ENCODE data around the gene CPD. TPM values are rescaled to one million over a fixed set of nuclear protein-coding genes. Genes with fewer than 3 reads are reported as not detected.

The CPD gene
- total RNA-seq, 1 donor from 2014 or later, result 8.2 TPM

DNA sequence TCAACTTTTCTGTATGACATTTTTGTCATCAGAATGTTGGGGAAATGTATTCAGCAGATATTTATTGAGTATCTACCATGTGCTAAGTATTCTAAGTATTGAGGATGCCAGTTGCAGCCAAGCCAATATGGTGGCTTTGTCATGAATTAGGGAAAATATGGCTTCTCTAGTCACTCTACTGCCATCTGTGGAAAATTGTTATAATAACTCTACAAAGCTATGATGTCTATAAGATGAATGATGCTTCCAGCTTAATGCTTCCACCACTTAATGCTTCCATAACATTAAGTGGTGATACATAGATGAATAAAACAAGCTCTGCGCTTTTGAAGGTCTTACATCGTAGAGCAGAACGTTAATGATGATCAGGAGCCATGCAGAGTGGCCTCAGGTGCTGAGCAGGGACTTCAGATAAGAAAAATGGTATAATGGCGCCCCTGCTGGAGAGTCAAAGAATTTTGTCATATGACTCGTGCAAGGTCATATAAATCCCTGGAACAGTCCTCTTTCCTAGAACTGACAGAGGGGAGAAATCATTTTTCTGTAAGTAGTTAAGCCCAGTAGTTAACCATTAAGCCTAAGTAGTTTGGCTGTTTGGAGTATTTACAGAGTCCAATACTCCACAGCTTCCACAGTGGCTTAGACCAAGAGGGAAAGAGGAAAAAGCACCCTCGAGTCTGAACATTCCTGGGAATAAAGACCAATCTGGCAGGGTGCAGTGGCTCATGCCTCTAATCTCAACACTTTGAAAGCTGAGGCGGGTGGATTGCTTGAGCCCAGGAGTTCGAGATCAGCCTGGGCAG lies 42.2 kb upstream of the CPD start:
- POLR2A ChIA-PET, result interaction anchor here (0.7 kb wide), 1 partner anchor 232 kb away, joined by 5 read pairs; no protein-coding TSS in a partner anchor
- intact Hi-C loops (cut with micrococcal nuclease), result loop anchor here (1.0 to 2.0 kb wide), 3 partner anchors 44 to 232 kb away; no protein-coding TSS in a partner anchor
- Mint-ChIP-seq H3K27ac (no peak overlapping the region), H3K4me1 (peaks cover 19% of the 10 kb centered on the region), H3K27me3 (peaks cover 6% of the 10 kb centered on the region), H3K4me3 (no peak overlapping the region), H3K9me3 (no peaks in the 10 kb centered on the region), H3K36me3 (ENCODE audit: low read depth) (no peaks in the 10 kb centered on the region)
- ATAC-seq (ENCODE audit: low read depth), result peak; percentile 51
- CTCF ChIA-PET, result interaction anchor here (0.7 to 11.3 kb wide), 25 partner anchors 8 to 243 kb away, joined by 3 to 172 read pairs (median 4); partner anchors contain the start of genes BLMH and GOSR1
- DNase-seq, result no peak
- TF ChIP-seq, protein P1, sequence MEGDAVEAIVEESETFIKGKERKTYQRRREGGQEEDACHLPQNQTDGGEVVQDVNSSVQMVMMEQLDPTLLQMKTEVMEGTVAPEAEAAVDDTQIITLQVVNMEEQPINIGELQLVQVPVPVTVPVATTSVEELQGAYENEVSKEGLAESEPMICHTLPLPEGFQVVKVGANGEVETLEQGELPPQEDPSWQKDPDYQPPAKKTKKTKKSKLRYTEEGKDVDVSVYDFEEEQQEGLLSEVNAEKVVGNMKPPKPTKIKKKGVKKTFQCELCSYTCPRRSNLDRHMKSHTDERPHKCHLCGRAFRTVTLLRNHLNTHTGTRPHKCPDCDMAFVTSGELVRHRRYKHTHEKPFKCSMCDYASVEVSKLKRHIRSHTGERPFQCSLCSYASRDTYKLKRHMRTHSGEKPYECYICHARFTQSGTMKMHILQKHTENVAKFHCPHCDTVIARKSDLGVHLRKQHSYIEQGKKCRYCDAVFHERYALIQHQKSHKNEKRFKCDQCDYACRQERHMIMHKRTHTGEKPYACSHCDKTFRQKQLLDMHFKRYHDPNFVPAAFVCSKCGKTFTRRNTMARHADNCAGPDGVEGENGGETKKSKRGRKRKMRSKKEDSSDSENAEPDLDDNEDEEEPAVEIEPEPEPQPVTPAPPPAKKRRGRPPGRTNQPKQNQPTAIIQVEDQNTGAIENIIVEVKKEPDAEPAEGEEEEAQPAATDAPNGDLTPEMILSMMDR (IDR thresholded peaks at IDR 0.05), result peak; percentile 32

DNA sequence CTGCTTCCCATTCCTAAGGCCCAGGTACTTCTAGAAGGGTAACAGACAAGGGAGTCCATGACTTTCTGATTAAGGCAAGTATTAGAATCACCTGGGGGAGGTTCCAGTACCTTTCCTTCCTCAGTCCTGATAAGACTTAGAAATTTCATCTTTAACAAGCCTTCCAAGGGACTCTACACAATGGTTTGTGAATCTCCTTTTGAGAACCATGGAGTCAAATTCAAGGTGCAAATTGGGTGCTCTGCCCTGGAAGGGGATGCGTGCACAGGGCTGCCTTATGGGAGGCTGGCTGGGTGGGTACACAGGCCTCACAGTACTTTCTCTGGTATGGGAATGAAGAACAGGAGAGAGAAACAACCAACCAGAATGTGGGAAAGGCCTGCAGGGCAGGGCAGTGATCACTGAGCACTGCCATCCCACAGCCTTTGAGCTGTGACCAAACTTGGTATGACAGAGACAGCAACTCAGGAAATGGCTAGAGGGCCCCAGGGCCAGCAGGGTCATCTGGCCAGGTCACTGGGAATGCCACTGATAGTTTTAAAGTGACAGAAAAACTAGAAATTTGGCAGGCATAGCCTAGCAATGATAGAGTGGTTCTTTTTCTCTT lies 41.2 kb upstream of the CPD start:
- Mint-ChIP-seq H3K36me3 (ENCODE audit: low read depth) (no peaks in the 10 kb centered on the region), H3K4me3 (no peak overlapping the region), H3K27ac (no peak overlapping the region), H3K9me3 (no peaks in the 10 kb centered on the region), H3K4me1 (peaks cover 11% of the 10 kb centered on the region), H3K27me3 (peaks cover 2% of the 10 kb centered on the region)
- intact Hi-C loops (cut with micrococcal nuclease), result loop anchor here (2.0 kb wide), 1 partner anchor 45 kb away; no protein-coding TSS in a partner anchor
- TF ChIP-seq, protein P1 (IDR thresholded peaks at IDR 0.05), result no peak
- DNase-seq, result no peak
- ChIA-PET POLR2A (interaction anchor here (0.7 to 1.2 kb wide), 2 partner anchors 222 to 232 kb away, joined by 3 read pairs; no protein-coding TSS in a partner anchor), CTCF (interaction anchor here (1.4 to 11.3 kb wide), 6 partner anchors 8 to 233 kb away, joined by 4 to 172 read pairs (median 8); partner anchors contain the start of gene GOSR1)
- no peak for ATAC-seq (ENCODE audit: low read depth)

DNA sequence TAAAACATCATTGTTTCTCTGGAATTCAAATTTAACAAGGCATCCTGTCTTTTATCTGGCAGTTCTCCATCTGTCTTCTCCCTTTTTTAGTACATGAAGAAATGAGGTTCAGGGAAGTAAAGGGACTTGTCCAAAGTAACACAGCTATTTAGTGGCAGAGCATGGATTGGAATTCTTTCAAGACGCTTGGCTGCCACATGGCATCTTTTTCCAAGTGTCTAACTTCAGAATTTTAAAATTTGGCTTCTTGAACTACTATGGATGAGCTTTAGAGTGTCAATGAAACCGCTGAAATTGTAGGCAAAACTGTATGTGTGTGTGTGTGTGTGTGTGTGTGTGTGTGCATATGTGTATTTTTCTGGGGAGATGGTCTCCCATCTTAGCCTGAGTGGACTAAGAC lies 39.6 kb upstream of the CPD start:
- peaks cover 2% of the 10 kb centered on the region for H3K27me3 Mint-ChIP-seq
- intact Hi-C loops (cut with micrococcal nuclease), result no loop called here
- ATAC-seq (ENCODE audit: low read depth) (no peak), DNase-seq (no peak)
- peaks cover 8% of the 10 kb centered on the region for H3K4me1 Mint-ChIP-seq
- POLR2A ChIA-PET, result no interaction called here
- H3K27ac Mint-ChIP-seq, result no peak overlapping the region
- H3K4me3 Mint-ChIP-seq, result no peak overlapping the region
- TF ChIP-seq, protein P1 (IDR thresholded peaks at IDR 0.05), result no peak
- CTCF ChIA-PET, result interaction anchor here (1.2 to 11.3 kb wide), 7 partner anchors 11 to 878 kb away, joined by 3 to 172 read pairs (median 8); partner anchors contain the start of gene GOSR1
- H3K36me3 Mint-ChIP-seq (ENCODE audit: low read depth), result no peaks in the 10 kb centered on the region
- no peaks in the 10 kb centered on the region for H3K9me3 Mint-ChIP-seq

DNA sequence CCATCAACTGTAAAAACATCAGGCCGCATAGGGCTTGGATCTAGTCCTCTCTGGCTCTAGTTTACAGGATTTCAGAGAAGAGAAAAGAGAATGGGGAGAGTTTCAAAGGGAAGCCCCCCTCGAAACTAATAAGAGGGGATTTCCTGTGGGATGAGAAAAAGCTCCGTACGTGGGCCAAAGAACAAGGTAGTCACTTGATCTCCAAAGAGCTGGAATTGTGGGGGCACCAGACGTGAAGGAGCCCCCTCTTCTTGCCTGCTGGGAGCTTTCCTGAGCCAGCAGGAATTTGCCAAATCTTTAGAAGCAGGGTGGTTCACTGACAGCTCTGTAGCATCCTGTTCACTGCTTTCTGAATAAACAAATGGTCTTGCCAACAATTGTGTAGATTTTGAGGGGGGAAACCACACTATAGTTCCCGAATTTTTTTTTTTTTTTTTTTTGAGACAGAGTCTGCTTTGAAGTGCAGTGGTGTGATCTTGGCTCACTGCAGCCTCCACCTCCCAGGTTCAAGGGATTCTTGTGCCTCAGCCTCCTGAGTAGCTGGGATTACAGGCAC lies 37.8 kb upstream of the CPD start:
- Mint-ChIP-seq H3K27me3 (peaks cover 2% of the 10 kb centered on the region), H3K27ac (no peak overlapping the region), H3K4me3 (no peak overlapping the region), H3K4me1 (peaks cover 8% of the 10 kb centered on the region), H3K36me3 (ENCODE audit: low read depth) (no peaks in the 10 kb centered on the region), H3K9me3 (no peaks in the 10 kb centered on the region)
- ATAC-seq (ENCODE audit: low read depth) (no peak), DNase-seq (no peak)
- POLR2A ChIA-PET, result no interaction called here
- CTCF ChIA-PET, result interaction anchor here (0.5 to 11.3 kb wide), 7 partner anchors 23 to 1033 kb away, joined by 3 to 172 read pairs (median 3); no protein-coding TSS in a partner anchor
- intact Hi-C loops (cut with micrococcal nuclease), result loop anchor here (1.0 to 5.0 kb wide), 4 partner anchors 36 to 876 kb away; partner anchors contain the start of gene CPD
- TF ChIP-seq, protein P1 (IDR thresholded peaks at IDR 0.05), result no peak
